COLO829 (cell line): ENCODE data around the gene UBAC2.

Experiments used
- DNase-seq: peaks from one replicate; pipeline ENCODE4 v3.0.0; 2012; ENCODE audit warnings: low spot score

The UBAC2 gene

DNA sequence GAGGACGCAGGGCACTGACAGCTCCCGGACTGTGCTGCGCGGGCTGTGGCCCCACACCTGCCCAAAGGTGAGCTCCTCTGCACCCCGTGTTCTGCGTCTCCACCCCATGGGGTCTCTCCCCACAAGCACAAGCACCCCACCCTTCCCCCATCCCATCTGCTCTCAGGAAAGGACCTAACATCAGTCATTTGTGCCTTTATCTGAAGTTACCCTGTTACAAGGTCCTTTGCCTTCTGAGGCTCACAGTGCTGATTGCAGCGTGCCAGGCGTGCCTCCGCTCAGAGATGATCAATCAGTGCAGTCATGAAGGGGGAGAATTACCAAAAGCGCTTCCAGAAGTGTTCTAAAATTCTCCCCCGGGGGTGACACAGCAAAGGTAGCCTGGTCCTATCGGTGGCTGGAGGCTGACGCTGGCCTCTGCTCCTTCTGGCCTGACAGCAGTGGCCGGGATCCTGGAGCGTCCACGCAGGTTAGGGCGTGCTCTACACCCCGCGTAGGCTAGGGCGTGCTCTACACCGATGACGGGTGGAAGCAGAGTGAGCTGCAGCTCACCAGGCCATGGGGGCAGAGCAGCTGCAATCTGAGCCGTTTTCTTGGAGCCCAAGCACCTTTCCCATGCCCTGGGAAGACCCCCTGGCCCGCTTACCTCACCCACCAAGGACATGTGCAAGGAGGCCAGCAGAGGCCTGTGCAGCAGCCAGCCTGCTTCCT, 215.9 kb downstream of the UBAC2 start:
- DNase-seq = no peak

DNA sequence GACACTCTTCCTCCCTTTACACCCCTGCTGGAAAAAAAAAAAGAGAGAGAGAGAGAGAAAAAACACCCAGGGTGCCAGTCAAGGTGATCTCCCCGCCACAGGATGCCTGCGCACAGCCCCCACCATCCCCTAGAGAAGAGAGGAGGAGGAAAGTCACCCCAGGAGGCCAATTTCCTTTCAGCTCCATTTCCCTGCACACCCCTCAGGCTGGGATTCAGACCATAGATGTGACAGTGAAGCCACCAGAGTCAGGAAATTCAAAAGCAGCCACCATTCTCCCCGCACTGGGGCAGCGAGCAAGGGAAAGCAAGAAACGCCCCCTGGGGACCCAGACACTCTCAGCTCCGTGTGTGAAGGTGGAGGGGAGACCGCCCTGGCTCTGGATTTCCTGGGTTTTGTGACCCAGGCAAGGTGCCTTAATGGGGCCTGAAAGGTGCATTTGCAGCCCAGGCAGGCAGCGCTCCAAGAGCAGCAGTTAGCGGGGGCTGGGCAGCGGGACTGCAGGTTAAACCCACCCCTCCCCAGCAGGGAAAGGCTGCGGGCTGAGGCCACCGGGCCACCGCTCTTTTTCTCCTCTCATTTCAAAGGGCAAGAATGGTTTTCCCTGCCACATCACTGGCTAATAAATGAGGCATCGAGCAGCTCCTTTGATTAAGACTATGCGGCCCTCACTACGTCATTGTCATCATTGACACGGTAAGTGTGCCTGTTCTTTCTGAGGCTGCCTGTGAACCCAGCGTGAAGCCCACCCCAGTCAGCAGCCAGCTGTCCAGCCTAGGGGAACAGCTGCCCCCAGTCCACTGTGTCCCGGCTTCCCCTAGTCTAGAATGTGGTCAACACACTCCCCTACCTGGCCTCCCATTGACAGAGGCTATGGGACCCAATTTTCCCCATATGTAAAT, 216.8 kb downstream of the UBAC2 start:
- no peak for DNase-seq

DNA sequence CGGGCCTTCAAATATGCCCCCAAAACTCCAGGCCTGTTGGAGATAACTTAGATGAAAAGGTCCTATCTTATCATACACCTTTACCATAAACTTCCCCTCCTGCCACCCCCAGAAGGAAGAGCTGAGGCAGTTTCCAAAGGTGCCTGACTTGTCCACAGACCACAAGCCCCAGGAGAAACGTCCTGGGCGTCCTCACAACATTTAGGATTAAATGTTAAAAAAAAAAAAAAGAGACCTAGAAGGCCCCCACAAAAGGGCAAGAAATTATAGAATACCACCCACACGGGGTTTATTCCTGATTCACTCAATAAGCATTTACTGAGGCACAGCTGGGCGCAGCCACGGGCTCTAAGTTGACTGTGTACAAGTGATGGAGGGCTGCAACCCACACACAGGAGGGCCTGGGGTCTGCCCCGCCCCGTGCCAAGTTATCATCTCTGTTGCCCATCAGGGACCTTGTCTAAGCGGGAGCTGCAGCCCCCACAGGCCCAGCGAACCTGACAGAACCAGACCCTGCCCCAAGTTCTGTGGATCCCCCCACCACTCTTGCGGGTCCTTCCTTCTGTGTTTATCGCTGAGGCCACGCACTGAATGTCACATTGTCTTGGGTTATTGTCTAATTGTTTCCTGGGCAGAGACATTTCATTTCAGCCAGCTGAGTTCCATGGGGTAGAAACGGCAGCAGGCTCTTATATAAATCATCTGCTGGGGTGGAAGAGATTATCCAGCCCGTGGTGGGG, 217.6 kb downstream of the UBAC2 start:
- no peak for DNase-seq

DNA sequence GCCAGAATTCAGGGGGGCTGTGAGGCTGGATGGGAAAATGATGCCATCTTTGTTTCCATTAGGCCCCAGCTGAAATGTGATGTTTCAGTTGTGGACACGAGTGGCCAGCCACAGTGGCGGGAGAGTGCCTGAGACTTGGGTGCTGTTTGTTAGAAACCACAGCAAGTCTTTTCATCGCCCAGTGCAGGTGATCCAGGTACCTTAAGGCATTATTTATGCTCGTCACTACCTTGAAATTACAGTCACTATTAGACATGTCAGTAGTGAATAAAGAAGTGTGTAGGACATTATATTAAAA, 218.1 kb downstream of the UBAC2 start:
- DNase-seq = no peak

DNA sequence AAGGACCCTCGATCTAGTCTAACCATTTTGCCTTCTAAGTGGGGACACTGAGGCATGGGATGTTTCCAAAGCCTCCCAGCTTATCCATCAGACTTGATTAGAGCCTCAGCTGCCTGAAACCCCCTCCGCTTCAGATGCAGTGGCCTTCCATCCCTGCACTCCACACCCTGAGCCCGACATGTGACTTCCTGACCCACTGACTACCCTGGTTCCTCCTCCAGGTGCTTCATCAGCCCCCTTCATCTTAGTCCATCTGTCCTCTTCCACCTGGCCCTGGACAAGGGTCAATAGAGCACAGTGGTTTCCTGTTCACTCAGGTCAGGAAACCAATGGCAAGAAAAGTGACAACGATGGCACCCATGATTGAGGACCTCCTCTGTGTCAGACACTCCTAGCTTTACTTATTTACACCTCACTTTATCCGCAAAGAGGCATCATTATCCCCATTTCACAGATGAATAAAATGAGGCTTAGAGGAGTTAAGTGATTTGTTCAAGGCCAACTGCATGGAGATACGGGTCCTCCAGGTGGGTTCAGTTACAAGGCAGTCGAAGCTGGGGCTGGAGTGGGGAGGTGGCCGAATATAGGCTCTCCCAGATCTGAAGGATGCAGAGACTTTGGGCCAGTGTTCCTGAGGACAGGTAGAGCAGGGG, 219.1 kb downstream of the UBAC2 start:
- no peak for DNase-seq

DNA sequence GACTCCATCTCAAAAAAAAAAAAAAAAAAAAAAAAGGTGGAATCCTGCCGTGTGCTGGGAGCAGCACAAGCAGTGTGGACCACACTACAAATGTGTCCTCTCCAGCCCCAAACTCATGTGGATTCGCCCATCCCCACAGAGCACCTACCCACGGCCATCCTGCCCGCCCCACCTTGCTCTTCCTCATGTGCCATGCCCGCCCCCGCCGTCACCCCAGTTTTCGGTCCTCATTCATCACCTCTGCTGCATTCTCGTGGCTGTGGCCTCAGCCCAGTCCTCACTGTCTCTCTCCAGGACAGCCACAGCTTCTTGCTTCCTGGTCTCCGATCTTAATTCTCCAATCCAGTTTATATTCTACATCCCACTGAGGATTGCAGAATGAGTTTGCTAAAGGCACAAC, 220.6 kb downstream of the UBAC2 start:
- DNase-seq = no peak

DNA sequence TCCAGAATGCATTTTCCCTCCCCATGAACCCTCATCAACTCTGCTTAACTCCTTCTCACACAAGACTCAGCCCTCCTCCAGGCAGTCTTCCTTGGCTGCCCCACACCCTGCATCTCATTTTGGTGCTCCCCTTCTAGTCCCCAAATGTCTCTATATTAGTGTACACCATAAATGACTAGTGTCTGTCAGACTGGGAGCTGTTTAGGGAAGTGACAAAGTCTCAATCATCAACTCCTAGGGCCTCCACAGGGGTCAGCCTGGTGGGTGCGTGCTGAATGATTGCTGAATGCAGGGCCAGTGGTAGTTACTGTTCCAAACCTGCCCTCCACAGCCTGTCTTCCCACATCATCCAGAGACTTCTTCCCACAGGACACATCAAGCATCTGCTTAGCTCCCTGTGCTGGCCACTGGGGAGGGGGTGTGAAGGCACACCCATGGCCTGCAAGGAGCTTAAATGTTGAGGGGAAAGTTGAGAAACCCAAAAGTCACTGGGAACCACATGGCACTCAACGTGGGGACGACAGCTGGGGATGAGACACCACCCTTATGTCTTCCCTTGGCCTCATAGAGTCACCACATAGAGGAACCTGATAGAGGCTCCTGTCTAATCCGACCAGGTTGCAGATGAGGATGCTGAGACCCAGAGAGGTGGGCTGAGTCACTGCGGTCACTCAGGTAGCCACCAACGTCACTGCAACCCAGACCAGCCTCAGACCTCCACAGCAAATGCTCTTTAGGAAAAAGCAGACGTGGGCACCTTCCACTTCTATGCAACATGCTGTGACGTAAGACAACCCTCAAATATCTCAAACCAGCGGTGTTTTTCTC, 221.3 kb downstream of the UBAC2 start:
- DNase-seq = no peak

DNA sequence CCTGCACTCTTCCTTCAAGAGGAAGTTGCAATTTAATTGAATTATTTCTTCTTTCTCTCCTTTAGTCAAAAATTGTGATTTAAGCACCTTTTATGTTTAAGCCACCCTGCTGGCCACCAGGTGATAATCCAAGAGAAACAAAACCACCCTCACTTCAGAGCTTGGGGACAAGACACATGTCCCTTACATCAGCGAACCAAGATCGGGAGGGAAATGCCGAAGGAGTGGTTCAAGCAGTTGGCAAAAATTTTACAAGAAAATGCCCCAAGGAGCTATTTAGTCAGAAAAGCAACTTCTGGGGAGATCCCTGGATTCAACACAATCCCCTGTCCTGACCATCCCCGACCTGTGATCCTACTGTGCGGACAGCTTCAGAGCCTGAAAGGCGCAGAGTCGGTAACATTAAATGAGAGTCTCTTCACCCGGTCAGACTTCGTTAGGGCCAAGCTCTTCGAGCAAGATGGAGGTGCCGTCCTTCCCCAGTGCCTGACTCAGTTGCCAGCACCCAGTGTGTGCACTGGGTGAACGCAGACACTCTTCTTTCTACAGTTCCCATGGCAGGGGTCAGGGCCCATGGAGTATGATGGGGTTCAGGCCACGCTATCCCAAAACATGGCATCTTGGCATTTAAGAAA, 222.0 kb downstream of the UBAC2 start:
- DNase-seq = no peak

DNA sequence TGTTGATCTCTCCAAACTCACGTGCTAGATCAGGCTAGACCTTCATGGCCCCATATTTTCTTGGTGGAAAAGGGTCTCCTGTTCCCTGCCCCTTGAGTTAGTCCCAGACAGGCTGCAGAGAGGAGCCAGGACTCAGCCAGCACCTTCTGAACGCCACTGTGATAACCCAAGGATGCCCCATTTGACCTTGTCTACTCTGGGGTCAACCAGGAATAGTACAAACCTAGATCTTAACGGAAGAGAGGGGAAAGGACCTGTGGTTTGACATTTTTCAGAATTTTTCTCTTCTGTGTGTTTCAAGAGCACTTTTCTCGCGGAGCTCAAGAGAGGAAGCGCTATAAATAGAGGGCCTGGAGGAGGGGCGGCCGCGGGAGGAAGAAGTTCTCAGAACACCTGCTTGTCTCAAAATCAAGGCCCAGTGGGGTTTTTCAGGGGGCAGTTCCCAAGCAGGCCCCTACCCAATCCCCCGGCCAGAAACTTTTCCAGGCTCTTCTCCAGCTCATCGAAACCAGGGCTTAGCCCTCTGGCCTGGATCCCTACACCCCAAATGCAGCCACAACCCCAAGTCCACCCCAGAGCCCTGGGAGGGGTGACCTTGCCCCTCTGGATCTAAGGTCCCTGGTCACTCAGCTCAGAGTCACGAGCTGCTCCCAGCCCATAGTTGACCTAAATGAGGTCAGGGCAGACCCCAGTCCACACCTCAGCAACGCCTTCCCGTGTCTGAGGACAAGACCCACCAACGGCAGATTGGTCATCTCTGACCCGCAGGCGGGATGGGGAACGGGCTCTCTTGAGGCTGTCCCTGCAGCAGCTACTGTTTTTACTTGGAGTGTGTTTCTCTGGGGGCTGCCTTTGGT, 225.1 kb downstream of the UBAC2 start:
- DNase-seq = no peak

DNA sequence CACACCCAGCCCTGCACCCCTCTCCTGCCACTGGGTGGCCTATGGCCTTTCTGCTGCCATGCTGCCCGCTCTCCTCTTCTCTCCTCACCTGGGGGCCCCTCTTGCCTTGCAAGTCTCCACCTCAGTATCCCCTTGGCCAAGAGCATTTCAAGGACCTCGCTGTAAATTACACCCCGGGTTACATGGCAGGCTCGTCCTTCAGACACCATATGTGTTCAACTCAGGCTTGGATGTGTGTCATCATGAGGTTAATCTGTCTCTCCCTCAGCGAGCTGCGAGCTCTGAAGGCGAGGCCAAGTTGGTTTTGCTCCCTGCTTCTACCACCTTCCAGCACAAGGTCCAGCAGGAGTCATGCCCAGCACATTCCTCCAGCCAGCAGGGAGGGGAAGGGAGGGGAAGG, 225.8 kb downstream of the UBAC2 start:
- no peak for DNase-seq

DNA sequence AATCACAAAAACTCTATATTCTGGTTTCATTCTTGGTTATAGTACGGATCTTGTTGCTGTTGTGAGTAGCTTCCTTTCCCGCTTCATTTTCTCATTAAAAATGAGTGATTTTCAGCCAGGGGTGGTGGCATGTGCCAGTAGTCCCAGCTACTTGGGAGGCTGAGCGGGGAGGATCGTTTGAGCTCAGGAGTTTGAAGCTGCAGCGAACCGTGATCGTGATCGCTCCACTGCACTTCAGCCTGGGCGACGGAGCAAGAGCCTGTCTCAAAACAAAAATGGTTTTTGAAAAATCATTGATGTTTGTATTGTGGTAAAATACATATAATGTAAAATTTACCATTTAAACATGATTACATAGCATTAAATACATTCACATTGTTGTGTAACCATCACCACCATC, 229.0 kb downstream of the UBAC2 start:
- DNase-seq = no peak

DNA sequence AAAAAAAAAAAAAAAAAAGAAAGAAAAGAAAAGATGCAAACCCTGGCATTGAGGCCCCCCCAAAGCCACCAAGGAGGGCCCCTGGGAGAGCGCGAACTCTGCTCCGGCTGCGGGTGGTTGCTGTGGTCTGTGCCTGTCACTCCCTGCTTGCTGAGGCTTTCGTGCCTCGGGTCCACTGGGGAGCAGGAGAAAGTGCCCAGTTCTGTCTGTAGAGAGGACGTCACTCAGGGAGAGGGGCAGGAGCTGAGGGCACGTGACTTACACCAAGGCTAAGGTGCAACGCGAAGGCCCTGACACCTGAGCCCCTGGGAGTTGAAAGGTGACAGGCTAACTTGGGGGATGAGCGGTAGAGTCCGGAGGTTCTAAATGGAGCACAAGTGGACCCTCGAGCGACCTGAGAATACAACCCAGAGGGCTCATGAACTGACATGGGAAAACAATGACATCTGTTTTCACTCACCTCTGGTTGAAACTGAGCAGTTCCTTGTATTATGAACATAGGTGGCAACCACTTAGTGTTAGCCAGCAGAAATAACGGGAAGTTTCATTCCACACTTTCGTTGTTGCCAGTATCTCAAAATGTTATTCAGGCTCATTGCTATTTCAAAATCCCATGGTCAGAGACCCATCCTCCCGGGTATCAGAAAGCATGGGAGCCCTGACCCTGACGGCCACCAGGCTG, 231.4 kb downstream of the UBAC2 start:
- no peak for DNase-seq

DNA sequence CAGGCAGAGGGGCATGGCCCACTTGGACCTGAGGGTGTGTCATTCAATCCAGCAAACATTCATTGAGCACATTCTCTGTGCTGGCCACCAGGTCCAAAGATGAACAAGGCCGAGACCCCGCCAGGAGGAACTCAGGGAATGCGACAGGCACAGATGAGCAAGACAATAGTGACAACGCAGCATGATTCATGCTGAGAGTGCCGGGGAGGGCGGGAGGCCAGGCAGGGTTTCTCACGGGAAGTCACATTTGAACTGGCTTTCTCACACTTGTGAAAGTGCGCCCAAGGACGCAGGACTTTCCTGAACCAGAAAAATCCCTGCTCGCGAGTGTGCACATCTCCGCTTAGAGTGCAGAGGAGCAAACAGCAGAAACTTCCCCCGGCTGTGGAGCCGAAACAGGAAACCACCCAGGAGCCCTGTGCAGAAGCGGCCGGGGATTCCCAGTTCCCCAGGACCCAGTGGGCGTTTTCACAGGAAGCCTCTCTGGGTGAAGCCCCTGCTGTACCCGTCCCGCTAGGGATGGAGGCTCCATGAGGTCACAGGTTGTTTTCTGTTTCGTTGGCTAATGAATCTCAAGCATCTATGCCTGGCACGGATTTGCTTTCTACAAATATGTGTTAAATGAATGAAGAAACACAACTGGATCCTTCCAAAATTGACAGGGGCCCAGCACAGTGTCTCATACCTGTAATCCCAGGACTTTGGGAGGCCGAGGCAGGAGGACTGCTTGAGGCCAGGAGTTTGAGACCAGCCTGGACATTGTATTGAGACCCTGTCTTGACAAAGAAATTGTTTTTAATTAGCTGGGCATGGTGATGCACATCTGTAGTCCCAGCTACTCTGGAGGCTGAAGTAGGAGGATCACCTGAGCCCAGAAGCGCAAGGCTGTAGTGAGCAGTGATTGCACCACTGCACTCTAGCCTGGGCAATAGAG, 232.2 kb downstream of the UBAC2 start:
- DNase-seq = no peak

DNA sequence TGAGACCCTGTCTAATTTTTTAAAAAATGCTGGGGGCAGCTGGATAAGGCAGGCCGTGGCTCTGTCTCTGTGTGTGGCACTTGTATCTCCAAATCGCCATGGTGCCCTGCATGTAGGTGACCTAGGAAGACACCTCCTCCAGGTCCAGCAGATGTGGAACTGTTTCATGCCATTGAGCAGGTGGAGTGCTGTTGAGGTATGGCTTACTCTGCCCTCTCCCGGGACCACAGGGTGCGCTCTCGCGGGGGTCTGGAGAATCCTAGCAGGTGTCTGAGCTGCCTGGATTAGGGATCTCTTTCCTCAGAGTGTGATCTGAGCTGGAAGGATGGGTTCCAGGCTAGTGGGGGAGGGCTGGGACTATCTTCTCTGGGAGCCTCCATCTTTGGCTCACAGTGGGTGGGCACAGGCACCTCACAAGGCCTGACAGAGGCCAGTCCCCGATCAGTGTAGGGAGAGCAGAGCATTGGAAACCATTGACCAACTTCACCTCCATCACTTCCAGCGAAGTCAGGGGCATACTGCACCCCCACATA, 233.0 kb downstream of the UBAC2 start:
- no peak for DNase-seq

DNA sequence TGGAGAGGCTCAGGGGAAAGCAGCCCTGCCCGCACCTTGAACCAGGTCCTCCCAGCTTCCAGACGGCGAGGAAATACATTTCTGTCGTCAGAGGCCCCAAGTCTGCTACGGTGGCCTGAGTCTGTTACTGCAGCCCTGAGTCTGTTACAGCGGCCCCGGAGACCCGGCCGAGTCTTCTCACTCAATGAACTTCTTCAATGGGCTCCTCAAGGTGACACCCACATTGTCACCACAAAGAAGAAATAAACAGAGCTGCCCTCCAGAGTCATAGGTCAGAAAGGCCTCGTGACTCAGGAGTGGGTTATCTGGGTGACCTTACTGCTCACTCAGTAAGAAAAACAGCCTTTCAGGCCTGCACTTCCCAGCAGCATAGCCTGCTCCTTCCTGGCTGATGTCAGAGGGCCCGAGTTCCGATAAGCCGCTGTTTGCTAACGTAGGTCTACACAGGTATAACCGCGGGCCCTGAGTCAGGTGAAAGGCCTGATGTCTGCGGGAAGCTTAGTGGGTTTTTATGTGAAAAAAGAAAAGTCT, 233.7 kb downstream of the UBAC2 start:
- no peak for DNase-seq

DNA sequence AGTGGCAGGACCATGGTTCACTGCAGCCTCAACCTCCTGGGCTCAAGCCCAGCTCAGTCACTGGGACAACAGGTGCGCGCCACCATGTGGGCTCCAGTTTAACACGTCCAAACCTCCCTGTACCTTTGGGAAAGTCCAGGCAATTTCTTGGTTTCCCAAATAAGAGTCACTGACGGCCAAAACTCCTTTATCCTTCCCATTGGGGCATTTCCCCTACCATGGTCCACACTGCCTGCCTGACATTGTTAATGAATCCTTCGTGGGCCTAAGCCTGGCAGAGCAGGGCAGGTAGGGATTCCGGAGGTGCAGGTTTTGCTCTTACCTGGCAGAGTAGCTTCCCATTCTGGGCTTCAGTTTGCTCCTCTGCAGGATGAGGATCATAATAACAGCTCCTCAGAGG, 234.5 kb downstream of the UBAC2 start:
- no peak for DNase-seq

DNA sequence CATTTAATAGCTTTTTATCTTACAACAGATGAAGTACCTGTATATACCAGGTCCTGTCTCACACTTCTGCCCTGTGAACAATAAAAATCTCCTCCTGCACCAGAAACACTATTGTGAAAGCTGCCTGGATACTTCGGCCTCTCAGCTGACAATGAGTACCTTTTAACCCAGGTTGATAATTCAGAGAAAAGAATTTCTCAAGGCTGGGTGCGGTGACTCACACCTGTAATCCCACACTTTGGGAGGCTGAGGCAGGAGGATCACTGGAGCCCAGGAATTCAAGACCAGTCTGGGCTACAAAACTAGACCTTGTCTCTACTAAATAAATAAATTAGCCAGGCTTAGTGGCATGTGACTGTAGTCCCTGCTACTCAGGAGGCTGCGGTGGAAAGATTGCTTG, 235.3 kb downstream of the UBAC2 start:
- DNase-seq = no peak
